ENCODE data around the gene MAPKAPK2.
A peak's percentile ranks its signal among the peaks of the same experiment; 100 is the strongest.

The MAPKAPK2 gene

GRCh38 chr1:206661161-206661820 is 23.4 kb upstream of the MAPKAPK2 start:
- no peak for DNase-seq (ENCODE audit: low read depth)

- DNase-seq (ENCODE audit: low read depth) = no peak
These were observed 22.2 kb upstream of the MAPKAPK2 start for GRCh38 chr1:206662396-206663092.

DNA sequence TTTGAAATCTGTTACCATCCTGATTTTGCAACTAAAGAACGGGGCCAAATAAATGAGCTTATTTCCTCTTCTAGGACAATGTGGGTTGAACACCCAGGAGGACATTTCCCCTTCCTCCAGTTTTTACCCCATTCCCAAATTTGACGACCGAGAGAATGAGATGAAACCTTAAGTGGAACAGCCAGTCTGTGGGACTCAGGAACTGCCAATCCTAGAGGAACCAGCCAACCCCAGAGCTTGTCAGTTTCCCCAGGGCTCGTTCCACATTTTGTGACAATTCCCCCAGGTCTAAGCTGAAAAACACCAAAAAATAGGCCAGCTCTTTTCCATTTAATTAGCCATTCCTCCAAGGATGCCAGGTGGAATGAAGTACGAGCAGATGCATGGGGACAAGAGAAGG is 21.3 kb upstream of the MAPKAPK2 start:
- no peak for DNase-seq (ENCODE audit: low read depth)

- DNase-seq (ENCODE audit: low read depth) = peak; percentile 48
These were observed 20.7 kb upstream of the MAPKAPK2 start for GRCh38 chr1:206663832-206664652.

DNA sequence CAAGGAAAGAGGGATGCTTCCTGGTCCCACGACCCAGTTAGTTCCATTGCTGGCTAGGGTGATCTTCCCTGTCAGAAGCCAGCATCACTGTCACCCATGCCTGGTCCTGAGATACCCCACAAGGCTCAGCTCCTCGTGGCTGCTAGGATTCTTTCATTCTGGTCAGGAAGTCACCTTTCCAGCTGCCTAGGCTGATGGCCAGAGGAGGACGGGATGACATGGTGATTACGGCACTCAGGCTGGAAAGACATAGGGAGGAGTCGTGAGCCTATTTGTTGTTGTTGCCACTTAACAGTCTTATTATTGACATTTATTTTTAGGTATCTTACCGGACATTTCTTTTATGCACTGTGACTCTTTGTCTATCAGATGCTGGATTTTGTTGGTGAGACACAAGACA is 20.0 kb upstream of the MAPKAPK2 start:
- DNase-seq (ENCODE audit: low read depth) = no peak

GRCh38 chr1:206666031-206666561 is 18.6 kb upstream of the MAPKAPK2 start:
- no peak for DNase-seq (ENCODE audit: low read depth)

GRCh38 chr1:206666954-206667665 is 17.6 kb upstream of the MAPKAPK2 start:
- no peak for DNase-seq (ENCODE audit: low read depth)

DNA sequence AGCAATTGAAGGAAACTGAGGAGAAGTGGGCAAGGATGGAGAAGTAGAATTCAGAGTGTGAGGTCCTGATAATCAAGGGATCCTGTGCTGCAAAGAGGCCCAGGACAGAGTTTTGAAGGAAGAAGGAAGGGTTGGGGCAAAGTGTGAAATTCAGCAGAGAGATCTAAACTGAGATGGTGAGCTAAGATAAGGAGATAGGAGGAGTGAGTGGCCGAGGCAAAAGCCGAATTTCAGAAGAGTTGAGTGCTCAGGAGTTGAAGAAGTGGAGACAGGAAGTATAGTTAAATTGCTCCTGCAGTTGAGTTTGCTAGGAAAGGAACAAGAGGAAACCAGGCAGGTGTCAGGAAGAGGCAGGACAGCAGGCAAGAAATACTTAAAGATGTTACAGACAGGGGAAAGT is 16.4 kb upstream of the MAPKAPK2 start:
- no peak for DNase-seq (ENCODE audit: low read depth)

- DNase-seq (ENCODE audit: low read depth) = no peak
These were observed 15.8 kb upstream of the MAPKAPK2 start for GRCh38 chr1:206668874-206669410.

- DNase-seq (ENCODE audit: low read depth) = no peak
These were observed 12.6 kb upstream of the MAPKAPK2 start for GRCh38 chr1:206672011-206672688.

- no peak for DNase-seq (ENCODE audit: low read depth)
These were observed 11.6 kb upstream of the MAPKAPK2 start for GRCh38 chr1:206672844-206673758.

DNA sequence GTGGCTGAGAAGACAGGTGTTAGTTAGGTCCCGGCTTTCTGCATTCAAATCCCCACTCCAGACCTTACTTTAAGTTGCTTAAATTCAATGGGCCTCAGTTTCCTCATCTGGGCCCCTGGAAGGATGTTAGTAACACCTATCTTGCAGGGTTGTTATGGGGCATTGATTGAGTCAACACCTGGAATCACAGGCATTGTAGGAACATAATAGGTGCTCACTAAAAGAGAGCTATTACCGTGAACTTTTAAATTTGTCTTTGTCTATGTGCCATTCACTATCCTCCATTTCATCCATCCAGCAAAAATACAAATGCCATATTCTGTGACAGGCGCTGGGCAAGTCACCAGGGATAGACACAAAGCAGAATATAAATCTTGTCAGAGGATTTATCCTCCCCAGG is 10.5 kb upstream of the MAPKAPK2 start:
- no peak for DNase-seq (ENCODE audit: low read depth)

GRCh38 chr1:206674745-206675175 is 9.9 kb upstream of the MAPKAPK2 start:
- DNase-seq (ENCODE audit: low read depth) = peak; percentile 87

DNA sequence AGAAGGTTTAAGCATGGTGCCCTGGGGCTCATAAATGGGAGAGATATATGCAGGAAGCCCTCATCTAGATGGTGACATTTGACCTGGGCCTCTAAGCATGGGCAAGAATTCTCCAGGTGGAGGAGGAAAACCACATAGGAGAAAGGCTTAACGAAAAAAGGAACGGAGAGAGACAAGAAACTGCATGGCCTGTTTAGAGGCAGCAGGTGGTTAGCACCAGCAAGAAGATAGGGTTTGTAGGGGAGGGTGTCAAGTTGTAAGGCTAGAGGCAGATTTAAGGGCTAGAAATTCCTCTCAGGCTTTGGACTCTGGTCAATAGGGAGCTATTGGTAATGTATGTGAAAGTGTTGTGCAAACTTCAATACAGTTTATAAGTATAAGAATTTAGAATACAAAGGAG is 8.2 kb upstream of the MAPKAPK2 start:
- DNase-seq (ENCODE audit: low read depth) = no peak

- DNase-seq (ENCODE audit: low read depth) = no peak
These were observed 6.2 kb upstream of the MAPKAPK2 start for GRCh38 chr1:206678490-206678889.

DNA sequence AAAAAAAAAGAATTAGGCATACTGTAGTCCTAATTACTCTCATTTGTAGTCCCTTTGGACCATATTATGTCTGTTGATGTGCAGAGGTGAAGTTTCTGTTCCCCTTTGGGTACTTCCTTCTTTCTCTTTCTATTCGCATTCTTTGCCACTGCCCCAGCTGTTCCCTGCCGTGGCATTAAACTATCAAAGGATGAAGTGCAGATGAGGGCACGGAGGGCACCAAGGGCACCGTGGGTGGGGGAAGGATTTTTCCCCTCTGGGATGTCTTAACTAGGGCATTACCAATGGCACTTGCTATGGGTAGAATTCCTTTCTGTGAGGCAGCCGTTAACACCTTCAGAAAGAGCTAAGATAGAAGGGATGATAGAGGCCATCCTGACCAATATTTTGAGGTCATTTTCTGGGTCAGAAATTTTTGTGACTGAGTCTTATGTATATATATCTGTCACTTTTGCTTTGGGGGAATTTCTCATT is 4.9 kb upstream of the MAPKAPK2 start:
- no peak for DNase-seq (ENCODE audit: low read depth)

- no peak for DNase-seq (ENCODE audit: low read depth)
These were observed 4.4 kb upstream of the MAPKAPK2 start for GRCh38 chr1:206680279-206680678.

GRCh38 chr1:206681359-206681758 is 3.3 kb upstream of the MAPKAPK2 start:
- no peak for DNase-seq (ENCODE audit: low read depth)

DNA sequence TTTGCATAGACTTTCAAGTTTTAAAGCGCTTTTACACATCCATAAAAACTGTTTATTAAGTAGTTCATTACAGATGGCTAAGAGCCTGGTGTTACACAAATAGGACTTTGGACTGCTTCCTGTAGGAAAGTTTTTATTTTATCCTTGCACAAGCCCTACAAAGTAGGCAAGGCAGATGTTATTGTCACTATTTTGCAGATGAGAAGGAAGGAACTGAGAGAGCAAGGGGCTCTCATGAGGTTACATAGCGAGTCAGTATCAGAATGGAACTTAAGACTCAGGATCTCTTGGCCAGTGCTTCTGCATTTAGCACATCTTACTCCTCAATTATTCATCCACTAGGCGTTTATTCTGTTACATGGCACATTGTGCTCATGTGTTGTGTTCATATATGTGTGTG is 2.6 kb upstream of the MAPKAPK2 start:
- DNase-seq (ENCODE audit: low read depth) = no peak

DNA sequence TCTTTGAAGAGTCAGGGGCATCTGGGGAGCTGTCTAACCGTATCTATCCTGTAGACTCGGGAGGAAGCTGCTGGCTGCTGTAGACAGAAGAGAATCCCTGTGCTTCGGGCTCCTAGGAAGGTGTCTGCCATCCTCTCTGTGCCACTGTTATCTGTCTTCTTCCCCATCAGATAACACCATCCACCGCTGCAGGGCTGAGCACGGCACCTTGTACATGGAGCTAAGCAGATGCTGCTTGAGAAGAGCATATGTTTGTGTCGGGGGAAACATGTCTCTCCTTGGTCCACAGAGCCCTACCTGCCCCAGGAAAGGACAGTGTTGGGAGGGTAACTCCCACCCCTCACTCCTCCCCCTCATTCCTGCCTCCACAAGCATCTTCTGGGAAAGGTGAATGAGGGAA is 1.4 kb upstream of the MAPKAPK2 start:
- no peak for DNase-seq (ENCODE audit: low read depth)
